Non-pigmented ciliary epithelial cell (primary cell): ENCODE data around the gene GPR162.

Source experiments
- DNase-seq: peaks from one replicate; pipeline ENCODE4 v3.0.0-alpha.2; 2010; ENCODE audit warnings: low read depth

Gene GPR162

GRCh38 chr12:6821591-6822425 lies at the start of gene GPR162:
GPR162 (plus strand) TSS chr12:6821821; CDS start chr12:6823899, 2,078 bp downstream.
- DNase-seq: no peak

- DNase-seq: no peak
Observed at GRCh38 chr12:6772331-6772695, 49.3 kb upstream of the GPR162 start, which contains the start of gene LAG3. LAG3 (plus strand) TSS chr12:6772520; CDS start chr12:6772853, 333 bp downstream.

GRCh38 chr12:6772726-6773589 lies 48.7 kb upstream of the GPR162 start:
- no peak for DNase-seq

GRCh38 chr12:6773590-6774351 lies 47.9 kb upstream of the GPR162 start:
- no peak for DNase-seq

- no peak for DNase-seq
Observed at GRCh38 chr12:6774499-6775062, 47.0 kb upstream of the GPR162 start.

GRCh38 chr12:6775185-6776174 lies 46.1 kb upstream of the GPR162 start:
- DNase-seq: no peak

- DNase-seq: no peak
Observed at GRCh38 chr12:6777386-6777785, 44.2 kb upstream of the GPR162 start.

GRCh38 chr12:6778217-6778573 lies 43.4 kb upstream of the GPR162 start:
- no peak for DNase-seq

GRCh38 chr12:6778574-6779550 lies 42.8 kb upstream of the GPR162 start:
- DNase-seq: peak; percentile 52

- no peak for DNase-seq
Observed at GRCh38 chr12:6779708-6780432, 41.8 kb upstream of the GPR162 start.

- no peak for DNase-seq
Observed at GRCh38 chr12:6780573-6780972, 41.0 kb upstream of the GPR162 start.

GRCh38 chr12:6782119-6782518 lies 39.5 kb upstream of the GPR162 start:
- no peak for DNase-seq

- DNase-seq: no peak
Observed at GRCh38 chr12:6782850-6783566, 38.6 kb upstream of the GPR162 start.

GRCh38 chr12:6783828-6784227 lies 37.8 kb upstream of the GPR162 start:
- no peak for DNase-seq

GRCh38 chr12:6784296-6784695 lies 37.3 kb upstream of the GPR162 start:
- DNase-seq: no peak

GRCh38 chr12:6784761-6785160 lies 36.9 kb upstream of the GPR162 start:
- no peak for DNase-seq

GRCh38 chr12:6786416-6787094 lies 35.1 kb upstream of the GPR162 start:
- no peak for DNase-seq

GRCh38 chr12:6787309-6787708 lies 34.3 kb upstream of the GPR162 start:
- DNase-seq: no peak
